ENCODE data around the gene RNF13. TPM values are rescaled to one million over a fixed set of nuclear protein-coding genes. Genes with fewer than 3 reads are reported as not detected.

RNF13 gene
- total and polyA plus RNA-seq, 2 donors (not counting 3 experiments of a cell fraction or from before 2014, with no cell fraction given), result 16.4 to 27.1 TPM

GRCh38 chr3:149999421-149999820 lies 186.4 kb downstream of the RNF13 start:
- H3K27ac ChIP-seq (ENCODE audit: insufficient read depth, low read depth, low read length), result no peak overlapping the region
- no peaks in the 10 kb centered on the region for H3K9me1 ChIP-seq (replicated peaks; ENCODE audit: control insufficient read depth, extremely low read depth, insufficient read depth, low read length)
- BruUV-seq (replicated peaks), result no TSS peak
- no peaks in the 10 kb centered on the region for H3K79me2 ChIP-seq (ENCODE audit: control insufficient read depth, insufficient read depth, low read length)
- no peak for FAIRE-seq
- H2AFZ ChIP-seq (ENCODE audit: low read depth, low read length), result no peak overlapping the region
- POLR2A ChIA-PET, result no interaction called here
- H3K36me3 ChIP-seq (ENCODE audit: control insufficient read depth in 2 of 2, extremely low read depth in 1 of 2, insufficient read depth in 2 of 2, low read length in 2 of 2), result no peaks in the 10 kb centered on the region
- H3K9ac ChIP-seq (replicated peaks; ENCODE audit: extremely low read depth, insufficient read depth, low read length), result no peak overlapping the region
- no peaks in the 10 kb centered on the region for H3K9me3 ChIP-seq (replicated peaks; ENCODE audit: control insufficient read depth, insufficient read depth, low read length)
- H3K4me1 ChIP-seq (ENCODE audit: control insufficient read depth, extremely low read depth, insufficient read depth, low read length), result no peaks in the 10 kb centered on the region
- CTCF ChIA-PET, result no interaction called here
- no peak overlapping the region for H3K4me3 ChIP-seq (replicated peaks in 1 of 3; ENCODE audit: insufficient read depth in 1 of 3, low read depth in 1 of 3, low read length in 3 of 3)
- dilution Hi-C loops (cut with MboI; ENCODE audit: extremely low pct_ligation_motif_present, low sequenced_read_pairs), result no loop called here
- no peak overlapping the region for H3K4me2 ChIP-seq (ENCODE audit: insufficient read depth, low read length)
- peaks cover 3 to 21% of the 10 kb centered on the region in 2 experiments for H3K27me3 ChIP-seq (ENCODE audit: control insufficient read depth in 2 of 2, insufficient read depth in 2 of 2, low read length in 2 of 2)
- DNase-seq (ENCODE audit: low read depth, low spot score), result no peak
- intact Hi-C loops (cut with micrococcal nuclease), result no loop called here
- H4K20me1 ChIP-seq (replicated peaks; ENCODE audit: control insufficient read depth, extremely low read depth, insufficient read depth, low read length), result no peaks in the 10 kb centered on the region
- TF ChIP-seq EZH2 (IDR thresholded peaks at IDR 0.05; ENCODE audit: borderline replicate concordance, low read depth, low read length, severe bottlenecking), result no peak
- no peak for TF ChIP-seq MYC (IDR thresholded peaks at IDR 0.05; ENCODE audit: low read depth, low read length)
- no peak for TF ChIP-seq MAX (IDR thresholded peaks at IDR 0.05; ENCODE audit: insufficient read depth, insufficient read length)
- no peak for TF ChIP-seq GATA2 (IDR thresholded peaks at IDR 0.05; ENCODE audit: insufficient read depth, insufficient read length, low read depth, low read length)
- TF ChIP-seq POLR2A (IDR thresholded peaks at IDR 0.05; ENCODE audit: low read depth, low read length), result no peak
- no peak for TF ChIP-seq CTCF (IDR thresholded peaks at IDR 0.05; ENCODE audit: extremely low read depth in 1 of 2, insufficient read depth in 1 of 2, low read depth in 1 of 2, low read length in 2 of 2)
- TF ChIP-seq FOS (IDR thresholded peaks at IDR 0.05; ENCODE audit: borderline replicate concordance, insufficient read depth, low read length), result no peak

Data from endothelial cell of umbilical vein (primary cell).